Measurements from ENCODE around the gene FGF12.

Gene FGF12

DNA sequence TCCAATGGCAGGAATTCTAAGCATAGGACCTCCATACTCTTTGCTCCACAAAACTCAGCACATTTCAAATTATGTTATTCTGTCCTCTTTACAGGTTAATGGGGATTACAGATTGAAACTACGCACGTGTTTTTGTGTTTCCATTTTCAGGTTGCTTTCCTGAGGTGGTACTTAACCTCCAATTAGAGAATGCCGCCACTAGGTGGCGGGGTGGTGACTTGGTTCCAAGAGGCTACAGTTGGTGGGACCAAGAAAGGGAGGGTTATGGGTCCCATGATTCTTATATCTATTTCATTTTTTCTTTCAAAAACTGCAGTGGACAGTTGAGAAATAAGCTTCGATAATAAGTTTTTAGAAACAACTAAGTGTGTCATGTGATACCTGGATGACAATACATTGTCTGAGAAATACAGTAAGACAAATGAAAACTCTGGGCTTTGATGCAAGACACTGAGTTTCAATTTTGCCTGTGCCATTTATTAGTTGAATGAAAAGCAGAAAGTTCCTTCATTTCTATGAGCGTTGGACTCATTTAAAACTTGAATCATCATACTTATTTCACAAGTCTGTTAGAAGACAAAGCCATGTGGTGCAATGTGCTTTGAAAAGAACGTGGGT lies 539.0 kb downstream of the FGF12 start:
- DNase-seq (ENCODE audit: low spot score) = peak; percentile 5

DNA sequence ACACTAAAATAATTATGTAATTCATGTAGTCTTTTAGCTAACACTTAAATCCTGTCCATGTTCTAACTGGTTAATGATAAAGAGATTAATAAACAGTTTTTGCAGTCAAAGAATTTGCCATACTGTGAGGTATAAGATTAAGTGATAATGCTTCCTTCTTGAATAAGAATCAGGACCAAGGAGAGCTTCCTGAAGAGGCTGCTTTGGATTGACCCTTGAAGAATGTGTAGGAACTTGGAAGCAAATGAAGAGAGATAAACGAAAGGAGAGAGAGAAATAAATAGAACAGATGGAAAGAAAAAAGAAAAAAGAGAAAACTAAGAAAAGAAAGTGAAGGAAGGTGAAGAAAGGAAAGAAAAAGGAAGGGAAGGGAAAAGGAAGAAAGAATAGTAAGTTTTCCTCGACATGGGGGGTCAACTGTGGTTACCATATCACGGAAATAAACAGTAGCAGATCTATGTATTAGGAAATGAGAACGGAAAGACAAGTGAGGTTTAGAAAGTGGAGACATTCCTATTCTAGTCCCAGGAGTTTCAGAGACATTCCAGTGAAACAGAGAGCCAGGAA lies 539.8 kb downstream of the FGF12 start:
- no peak for DNase-seq (ENCODE audit: low spot score)

DNA sequence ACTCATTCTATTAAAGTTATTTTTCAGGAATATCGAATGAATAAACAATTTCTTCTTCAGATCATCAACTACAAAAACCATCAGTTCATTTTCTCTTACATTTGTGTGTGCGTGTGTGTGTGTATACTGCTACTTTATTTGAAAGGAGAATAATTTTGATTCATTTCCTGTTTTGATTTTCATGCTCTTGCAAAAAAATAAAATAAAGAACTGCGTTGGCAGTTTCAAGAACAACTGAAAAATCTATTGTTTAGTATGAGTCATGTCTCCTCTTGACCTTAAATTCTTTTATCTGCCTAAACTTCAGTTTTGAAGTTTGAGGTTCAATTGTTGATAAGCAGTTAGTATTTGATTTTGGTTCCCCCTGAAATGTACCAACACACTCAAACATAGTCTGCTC lies 540.8 kb downstream of the FGF12 start:
- no peak for DNase-seq (ENCODE audit: low spot score)

DNA sequence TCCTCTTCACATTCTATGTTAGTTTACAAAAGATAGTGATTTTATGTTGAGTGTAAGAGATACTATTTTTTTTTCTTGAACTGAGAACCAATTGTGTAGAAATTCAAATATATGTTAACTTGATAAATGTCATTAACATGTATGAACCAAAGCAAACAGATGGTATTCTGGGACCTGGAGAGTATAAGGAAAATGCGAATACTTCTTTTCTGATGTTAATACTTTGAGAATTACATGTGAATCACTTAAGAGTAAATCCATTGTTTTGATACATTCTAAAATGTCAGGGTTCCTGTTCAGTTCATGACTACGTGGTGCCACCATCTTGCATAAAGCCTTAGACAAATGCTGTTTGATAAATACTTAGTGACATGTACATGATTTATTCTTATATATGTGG lies 541.3 kb downstream of the FGF12 start:
- no peak for DNase-seq (ENCODE audit: low spot score)

DNA sequence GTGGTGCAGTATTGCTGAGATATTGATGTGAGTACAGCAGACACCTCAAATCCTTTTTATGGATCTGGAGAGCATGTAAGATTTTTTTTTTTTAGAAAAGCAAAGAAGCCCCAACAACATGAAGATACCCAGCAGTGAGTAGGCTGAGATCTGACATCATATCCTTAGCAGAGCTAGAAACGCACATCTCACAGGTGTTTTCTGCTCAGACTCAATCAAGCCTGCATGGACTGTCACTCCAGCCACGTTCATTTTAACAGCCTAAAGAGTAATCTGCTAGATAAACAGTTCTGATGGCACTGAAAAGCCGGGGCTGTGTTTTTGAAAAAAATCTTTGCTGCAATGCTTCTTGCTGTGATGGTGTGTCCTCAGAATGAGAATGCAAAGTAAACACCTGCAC lies 544.2 kb downstream of the FGF12 start:
- no peak for DNase-seq (ENCODE audit: low spot score)

DNA sequence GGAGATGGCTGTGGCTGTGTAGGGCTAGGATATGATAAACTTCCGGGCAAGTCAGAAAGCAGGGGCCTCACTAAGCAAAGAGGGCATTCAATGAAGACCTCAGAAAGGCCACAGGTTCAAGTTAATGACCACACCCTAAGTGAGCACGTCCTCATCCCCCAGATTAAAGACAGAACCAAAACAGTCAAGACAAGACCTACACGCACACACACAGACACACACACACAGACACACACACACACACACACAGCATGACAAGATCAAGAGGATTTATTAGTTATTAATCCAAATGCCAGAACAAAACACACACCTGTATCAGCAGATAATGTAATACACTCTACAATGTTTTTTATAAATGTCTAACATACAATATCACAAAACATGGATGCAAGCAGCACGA lies 546.2 kb downstream of the FGF12 start:
- peak; percentile 1 for DNase-seq (ENCODE audit: low spot score)

DNA sequence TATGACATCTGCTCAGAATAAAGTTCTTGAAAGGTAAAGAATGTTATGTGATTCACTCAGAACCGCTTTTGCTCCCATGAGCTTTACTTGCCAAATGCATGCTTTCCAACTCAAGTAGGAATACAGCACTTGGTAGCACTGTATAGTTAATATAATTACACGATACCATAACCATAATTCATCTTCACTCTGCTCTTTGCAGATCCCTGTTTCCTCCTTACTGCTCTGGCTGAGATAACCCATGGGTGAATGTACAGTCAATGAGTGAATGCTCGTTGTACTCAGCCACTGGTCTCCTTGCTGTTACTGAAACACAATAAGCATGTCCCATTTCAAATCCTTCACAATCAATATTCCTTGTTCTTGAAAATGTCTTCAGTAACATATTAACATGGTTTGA lies 550.0 kb downstream of the FGF12 start:
- no peak for DNase-seq (ENCODE audit: low spot score)

DNA sequence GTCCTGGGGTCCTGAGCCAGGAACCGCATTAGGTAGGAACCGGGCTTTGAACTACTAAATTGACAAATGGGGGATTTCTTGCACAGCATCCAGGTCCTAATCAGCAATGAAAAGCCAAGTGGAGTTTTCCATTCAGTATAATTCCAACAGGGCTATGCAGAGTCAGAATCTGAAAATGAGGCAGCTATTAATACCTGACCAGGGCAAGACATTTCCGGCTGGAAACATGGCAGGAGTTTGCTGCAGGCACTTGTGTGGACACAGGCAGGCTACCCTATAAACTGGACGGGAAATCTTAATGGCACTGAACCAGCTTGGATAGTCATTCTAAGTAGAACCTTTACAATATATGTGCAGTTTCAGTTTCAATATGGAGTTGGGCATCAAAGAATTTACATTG lies 553.1 kb downstream of the FGF12 start:
- no peak for DNase-seq (ENCODE audit: low spot score)

DNA sequence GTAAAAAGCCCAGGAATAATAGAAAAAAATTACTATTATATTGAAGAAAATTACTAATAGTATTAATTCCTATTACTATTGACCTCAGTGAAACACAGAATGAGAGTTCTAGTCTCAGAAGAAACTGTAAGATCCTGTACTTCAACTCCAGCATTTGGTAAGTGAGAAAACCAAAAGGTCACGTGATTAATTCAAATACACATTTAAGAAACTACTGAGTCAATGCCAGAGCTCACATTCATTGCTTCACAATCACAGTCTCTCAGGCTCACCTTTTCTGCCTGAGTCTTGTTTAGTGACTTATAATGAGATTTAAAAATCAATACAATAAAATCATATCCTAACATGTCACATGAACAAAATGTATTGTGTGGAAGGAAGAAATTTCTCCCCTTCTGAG lies 556.1 kb downstream of the FGF12 start:
- DNase-seq (ENCODE audit: low spot score) = no peak

DNA sequence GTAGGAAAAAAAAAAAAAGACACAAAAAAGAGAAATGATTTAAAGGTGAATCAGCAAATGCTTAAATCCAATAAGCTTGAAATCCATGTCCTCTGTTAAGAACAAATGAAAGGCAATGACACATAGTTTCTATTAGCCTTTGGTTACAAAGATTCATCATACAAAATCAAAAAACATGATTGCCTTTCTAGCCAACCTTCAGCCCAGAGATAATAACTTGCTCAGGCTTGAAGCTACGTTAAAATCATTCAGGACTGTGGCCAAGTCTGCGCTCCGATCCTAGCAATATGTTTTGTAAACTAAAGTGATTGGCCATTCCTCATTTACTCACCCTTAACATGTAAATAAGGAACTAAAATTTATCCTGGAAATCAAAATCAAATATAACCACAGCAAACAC lies 556.7 kb downstream of the FGF12 start:
- DNase-seq (ENCODE audit: low spot score) = no peak

DNA sequence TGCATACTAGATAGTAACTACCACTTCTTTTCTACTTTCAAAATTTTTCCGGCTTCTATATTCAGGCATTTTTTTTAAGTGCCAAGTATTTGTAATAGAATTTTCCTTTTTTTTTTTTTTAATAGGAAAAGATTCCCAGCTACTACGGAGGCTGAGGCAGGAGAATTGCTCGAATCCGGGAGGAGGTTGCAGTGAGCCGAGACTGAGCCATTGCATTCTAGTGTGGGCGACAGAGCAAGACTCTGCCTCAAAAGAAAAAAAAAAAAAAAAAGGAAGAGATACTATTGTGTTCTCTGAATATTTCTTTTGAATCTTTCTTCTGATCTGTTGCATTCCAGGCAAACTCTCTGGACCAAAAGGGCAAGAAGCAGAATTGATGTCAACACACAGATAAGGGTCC lies 557.3 kb downstream of the FGF12 start:
- no peak for DNase-seq (ENCODE audit: low spot score)

DNA sequence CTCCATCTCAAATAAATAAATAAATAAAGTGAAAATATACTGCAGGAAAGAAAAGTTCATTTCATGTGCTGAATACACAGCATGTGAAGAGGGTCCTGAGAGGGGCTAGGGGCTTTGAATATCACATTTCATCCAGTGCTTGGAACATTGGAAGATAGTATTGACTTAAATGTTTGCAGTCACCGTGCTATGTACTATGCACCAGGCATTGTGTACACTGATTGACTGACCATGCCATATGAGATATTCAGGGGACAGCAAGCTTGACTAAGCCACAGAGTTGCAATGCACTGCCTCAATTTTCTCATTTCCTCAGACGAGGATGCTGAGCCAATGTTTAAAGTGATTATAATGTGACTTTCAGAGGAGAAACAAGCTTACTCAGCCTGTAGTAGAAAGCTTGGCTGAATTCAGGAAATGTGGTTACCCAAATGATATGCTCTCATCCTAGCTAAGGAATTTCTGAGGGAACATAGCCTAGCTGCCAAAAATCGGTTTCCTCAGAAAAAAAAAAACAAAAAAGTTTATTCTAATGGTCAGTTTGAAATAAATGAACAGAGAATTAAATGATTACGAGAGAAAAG lies 557.9 kb downstream of the FGF12 start:
- no peak for DNase-seq (ENCODE audit: low spot score)

DNA sequence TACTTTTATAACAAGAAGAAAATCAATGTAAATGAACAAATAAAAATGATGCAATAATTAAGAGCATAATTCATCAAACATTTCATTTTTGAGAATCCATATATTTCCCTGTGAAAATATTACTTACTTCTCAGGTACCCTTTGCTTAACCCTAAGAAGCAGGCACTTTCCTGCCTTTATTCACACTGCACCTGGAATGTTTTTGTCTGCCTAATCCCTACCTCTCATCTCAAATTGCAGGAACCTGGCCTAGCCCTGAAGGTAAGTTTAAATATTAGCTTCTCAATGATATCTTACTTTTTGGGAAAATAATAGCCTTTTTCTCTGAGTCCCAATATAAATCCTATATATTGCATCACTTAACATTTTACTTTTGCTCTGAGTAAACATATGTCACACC lies 559.1 kb downstream of the FGF12 start:
- no peak for DNase-seq (ENCODE audit: low spot score)

DNA sequence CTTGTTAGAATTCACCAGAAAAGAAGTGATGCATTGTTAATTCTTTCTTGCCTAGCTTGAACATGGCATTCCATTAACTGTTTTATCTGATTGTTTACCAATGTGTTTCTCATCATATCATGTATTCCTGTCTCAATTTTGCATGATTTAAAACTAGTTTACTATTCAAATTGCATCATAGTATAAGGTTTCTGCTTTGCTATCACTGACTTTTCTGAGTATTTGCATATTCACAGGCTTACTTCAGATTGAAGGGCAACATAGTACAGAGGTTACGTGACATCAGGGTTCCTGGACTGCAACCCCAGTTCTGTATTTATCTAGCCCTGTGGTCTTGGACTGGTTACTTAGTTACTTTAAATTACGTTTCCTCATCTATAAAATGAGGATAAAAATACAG lies 561.8 kb downstream of the FGF12 start:
- DNase-seq (ENCODE audit: low spot score) = no peak

DNA sequence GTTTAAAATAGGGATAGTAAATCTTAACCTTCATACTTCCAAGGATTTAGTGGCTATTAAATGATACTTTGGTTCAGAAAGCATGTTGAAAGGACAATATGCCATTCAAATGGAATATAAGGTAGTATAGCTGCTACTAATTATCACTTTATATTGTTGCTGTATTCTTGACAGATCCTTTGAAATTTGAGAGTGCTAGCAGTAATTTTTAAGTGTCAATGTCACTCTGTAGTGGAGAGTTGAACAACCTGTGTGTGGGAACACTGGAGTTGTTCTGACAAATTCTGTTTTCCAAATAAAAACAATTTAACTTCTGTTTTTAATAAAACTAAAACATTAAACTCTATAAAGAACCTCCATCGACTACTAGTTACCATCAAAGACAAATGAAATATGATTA lies 565.7 kb downstream of the FGF12 start:
- DNase-seq (ENCODE audit: low spot score) = no peak

DNA sequence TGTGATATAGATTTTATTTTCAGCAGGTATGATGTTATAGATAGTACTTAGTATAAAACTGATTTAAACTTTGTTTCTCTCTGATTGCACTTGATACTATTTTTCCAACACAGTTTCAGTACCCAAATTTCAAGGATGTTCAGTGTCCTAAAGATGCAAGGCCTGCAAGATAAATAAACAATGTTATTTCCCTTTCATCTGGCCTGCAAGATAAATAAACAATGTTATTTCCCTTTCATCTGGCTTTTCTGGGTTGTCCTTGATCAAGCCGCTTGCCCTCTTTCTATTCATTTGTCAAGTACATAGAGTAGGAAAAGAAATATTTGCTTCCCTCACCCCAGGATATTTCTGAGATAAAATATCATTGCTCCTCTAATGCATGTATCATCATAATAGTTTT lies 571.0 kb downstream of the FGF12 start:
- no peak for DNase-seq (ENCODE audit: low spot score)

DNA sequence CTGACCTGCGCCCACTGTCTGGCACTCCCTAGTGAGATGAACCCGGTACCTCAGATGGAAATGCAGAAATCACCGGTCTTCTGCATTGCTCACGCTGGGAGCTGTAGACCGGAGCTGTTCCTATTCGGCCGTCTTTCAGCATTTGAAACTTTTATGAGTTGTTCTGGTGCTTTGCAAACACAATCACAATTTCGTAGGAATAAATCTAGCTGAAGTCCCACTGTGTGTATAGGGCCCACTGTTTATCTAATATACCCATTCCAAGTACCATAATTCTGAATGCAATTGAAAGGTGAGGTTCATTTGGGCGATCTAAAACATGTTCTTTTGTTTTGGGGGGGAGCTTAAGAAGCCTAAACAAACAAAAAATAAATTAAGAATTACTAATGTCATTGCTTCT lies 572.1 kb downstream of the FGF12 start:
- DNase-seq (ENCODE audit: low spot score) = no peak

DNA sequence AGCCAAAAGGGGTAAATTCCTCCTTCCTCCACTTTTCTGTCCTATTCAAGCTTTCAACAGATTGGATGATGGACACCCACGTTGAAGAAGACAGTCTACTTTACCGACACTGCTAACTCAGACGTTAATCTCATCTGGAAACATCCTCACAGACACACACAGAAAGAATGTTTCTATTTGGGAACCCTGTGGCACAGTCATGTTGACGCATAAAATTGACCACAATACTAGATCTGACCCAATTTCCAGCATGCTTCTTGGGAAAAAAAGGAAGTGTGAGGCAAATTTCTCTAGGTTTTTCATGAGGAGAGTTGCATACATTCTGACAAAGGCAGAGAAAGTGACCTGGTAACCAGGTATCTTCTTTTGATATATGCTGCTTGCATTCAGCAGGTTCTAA lies 594.1 kb downstream of the FGF12 start:
- no peak for DNase-seq (ENCODE audit: low spot score)

DNA sequence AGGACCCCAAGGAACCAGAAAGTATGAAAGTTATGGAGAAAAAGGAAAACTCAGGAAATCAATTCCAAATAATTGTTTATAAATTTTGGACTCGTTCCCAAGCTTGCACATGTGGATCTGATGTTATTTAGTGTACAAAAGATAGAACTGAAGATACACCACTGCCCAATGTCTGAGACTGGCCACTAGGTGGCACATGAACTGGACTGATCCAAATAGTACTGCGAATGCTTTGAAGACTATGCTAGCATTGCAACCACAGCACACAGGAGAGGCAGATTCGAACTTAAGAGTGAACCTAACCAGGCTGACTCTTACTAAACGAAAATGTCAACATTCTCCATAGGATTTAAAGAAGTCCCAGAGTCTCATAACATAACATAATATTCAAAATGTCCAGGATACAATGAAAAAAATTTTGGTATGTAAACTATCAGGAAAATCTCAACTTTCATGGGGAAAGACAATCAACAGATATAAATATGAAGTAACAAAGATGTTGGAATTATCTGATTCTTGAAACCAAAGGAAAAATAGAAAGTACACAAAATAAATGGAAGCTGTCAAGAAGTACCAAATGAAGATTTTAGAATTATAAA lies 596.7 kb downstream of the FGF12 start:
- peak; percentile 19 for DNase-seq (ENCODE audit: low spot score)

DNA sequence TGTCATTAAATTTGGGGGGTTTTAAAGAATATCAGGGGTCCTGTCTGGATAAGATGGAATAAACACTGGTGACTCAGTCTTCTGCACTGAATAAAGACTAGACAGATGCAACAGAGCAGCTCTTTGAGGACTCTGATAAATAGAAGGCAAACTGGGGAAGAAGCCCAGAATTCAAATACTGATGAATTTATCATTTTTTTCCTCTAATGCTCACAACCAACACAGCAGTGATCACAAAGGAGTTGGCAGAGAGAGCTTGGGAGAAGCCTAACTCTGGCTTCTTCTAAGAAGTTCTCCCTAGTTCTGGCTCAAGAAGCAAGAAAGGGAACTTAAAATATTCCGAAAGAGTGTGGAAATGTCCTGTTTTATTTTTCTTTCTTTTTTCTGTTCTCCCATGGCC lies 597.8 kb downstream of the FGF12 start:
- DNase-seq (ENCODE audit: low spot score) = no peak

DNA sequence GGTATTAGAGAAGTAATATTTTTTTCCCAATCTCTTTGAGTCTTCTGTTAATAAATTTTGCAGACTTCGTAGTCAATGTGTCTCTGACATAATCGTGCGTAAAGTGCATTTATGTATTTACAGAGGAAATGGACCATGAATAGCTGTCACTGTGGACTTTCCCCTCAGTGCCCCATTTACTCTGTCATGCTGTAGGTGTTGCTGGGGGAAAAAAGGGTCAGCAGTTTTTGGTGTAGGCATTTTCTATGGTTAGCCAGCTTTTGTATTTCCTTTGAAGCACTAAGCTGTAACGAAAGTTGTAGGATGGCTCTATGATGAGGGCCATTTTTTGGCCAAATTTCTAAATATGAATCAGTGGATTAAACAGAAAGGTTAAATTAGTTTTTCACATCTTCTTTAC lies 598.4 kb downstream of the FGF12 start:
- DNase-seq (ENCODE audit: low spot score) = no peak

DNA sequence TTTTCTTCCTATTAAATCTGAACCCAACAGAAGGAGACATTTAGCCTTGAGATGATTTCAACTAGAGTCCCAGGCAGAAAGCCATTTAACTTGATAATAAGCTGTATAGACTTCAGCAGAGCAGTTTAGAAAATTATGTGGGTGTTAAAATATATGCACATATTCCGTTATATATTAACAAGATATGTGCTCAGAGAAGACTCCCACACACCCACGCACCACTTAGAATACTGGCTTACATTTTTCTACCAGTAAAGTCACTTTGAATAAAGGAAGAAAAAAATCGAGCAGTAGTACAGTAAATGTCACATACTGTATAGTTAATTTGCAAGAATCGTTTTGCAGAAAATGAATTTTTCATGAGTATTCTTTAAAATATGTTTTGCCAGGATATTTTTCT lies 599.3 kb downstream of the FGF12 start:
- no peak for DNase-seq (ENCODE audit: low spot score)

DNA sequence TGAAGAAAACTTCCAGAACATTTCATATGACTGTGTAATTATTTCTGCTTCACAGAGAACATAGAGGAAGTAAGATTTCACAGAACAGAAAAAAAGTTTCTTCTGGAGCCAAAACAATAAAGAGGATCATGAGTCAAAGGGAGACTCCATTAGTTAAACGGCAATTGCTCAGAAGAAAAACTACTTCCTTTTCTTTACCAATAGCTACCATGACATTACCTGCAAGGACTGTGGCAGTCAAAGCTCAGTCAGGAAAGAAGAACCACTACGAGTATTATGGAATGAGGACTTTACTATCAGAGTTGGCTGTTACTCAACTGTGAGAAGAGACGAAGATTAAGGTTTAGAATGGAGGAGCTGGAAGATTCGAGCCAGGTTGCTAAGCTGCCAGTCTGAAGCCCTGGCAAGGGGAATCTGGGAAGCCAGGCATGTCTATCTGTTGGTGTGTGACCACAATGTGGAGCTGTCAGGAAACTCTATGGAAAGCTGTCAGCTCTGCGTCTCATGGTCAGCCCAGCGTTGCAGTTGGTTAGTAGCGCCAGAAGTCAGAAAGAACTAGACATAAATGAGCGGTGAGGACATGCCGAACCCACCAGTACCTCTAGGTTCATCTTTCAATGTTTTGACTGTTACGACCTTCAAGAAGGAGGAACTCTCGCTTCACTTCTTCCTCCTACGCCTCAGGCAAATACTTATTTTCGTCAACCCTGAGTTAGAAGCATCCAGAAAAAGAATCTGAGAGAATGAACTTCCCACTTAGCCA lies 604.3 kb downstream of the FGF12 start:
- no peak for DNase-seq (ENCODE audit: low spot score)

Data from GM03348 (cell line).